HG03378 (cell line): ENCODE measurements around the gene ROBO3.

ENCODE experiments used
- ATAC-seq: cut with Tn5 transposase; IDR thresholded peaks from one replicate; pipeline ENCODE4 v1.9.1; 2021; ENCODE audit warnings: mild to moderate bottlenecking, moderate library complexity; ENCODE audit not compliant: unreplicated experiment

ROBO3 gene, protein sequence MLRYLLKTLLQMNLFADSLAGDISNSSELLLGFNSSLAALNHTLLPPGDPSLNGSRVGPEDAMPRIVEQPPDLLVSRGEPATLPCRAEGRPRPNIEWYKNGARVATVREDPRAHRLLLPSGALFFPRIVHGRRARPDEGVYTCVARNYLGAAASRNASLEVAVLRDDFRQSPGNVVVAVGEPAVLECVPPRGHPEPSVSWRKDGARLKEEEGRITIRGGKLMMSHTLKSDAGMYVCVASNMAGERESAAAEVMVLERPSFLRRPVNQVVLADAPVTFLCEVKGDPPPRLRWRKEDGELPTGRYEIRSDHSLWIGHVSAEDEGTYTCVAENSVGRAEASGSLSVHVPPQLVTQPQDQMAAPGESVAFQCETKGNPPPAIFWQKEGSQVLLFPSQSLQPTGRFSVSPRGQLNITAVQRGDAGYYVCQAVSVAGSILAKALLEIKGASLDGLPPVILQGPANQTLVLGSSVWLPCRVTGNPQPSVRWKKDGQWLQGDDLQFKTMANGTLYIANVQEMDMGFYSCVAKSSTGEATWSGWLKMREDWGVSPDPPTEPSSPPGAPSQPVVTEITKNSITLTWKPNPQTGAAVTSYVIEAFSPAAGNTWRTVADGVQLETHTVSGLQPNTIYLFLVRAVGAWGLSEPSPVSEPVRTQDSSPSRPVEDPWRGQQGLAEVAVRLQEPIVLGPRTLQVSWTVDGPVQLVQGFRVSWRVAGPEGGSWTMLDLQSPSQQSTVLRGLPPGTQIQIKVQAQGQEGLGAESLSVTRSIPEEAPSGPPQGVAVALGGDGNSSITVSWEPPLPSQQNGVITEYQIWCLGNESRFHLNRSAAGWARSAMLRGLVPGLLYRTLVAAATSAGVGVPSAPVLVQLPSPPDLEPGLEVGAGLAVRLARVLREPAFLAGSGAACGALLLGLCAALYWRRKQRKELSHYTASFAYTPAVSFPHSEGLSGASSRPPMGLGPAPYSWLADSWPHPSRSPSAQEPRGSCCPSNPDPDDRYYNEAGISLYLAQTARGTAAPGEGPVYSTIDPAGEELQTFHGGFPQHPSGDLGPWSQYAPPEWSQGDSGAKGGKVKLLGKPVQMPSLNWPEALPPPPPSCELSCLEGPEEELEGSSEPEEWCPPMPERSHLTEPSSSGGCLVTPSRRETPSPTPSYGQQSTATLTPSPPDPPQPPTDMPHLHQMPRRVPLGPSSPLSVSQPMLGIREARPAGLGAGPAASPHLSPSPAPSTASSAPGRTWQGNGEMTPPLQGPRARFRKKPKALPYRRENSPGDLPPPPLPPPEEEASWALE (N-terminal part only)

DNA sequence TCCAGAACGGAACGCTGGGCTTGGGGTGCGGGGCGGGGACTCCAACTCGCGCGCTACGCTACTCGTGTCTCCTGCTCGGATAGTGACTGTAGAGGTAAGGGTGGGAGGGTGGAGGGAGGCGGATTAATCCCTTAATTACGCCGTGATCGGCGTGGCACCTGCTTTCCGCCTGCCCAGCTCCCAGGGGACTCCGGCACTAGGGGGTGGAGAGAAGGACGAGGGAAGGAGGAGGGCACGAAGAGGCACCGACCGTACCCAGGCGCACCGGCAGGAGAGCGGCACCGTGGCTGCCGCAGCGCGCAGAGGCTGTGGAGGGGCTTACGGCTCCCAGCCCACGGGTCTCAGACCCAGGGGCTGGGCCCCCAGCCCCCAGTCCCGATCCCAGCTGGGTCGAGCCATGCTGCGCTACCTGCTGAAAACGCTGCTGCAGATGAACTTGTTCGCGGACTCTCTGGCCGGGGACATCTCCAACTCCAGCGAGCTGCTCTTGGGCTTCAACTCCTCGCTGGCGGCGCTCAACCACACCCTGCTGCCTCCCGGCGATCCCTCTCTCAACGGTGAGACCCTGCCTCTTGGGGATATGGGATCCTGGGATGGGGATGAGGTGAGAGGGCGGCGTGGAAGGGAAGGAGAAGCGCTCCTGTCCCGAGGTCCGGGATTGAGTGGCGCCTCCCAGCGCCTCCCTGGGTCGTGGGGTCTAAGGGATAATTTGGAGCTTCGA, at the start of gene ROBO3:
Gene ROBO3, plus strand, starts transcription at position 252 of the 721 bp plus-strand sequence. Its CDS starts 146 bp downstream, at position 398.
- no peak for ATAC-seq

DNA sequence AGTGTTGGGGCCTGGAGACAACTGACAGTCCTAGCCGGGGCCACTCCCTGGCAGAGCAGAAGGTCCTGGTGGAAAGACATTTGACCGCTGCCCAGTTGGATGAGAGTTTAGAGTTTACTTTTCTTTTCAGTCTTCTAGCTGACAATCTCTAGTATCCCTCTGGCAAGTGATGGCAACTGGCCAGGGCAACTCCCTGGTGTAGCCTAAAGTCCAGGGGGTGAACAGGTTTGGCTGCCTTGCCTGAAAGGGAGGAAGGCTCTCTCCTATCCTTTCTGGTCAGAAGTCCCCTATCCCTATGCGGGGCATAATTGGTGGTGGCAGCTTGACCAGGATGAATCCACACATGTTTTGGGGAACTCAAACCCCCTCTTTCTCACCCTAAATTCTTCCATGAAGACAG, 48.2 kb upstream of the ROBO3 start:
- ATAC-seq, result no peak

DNA sequence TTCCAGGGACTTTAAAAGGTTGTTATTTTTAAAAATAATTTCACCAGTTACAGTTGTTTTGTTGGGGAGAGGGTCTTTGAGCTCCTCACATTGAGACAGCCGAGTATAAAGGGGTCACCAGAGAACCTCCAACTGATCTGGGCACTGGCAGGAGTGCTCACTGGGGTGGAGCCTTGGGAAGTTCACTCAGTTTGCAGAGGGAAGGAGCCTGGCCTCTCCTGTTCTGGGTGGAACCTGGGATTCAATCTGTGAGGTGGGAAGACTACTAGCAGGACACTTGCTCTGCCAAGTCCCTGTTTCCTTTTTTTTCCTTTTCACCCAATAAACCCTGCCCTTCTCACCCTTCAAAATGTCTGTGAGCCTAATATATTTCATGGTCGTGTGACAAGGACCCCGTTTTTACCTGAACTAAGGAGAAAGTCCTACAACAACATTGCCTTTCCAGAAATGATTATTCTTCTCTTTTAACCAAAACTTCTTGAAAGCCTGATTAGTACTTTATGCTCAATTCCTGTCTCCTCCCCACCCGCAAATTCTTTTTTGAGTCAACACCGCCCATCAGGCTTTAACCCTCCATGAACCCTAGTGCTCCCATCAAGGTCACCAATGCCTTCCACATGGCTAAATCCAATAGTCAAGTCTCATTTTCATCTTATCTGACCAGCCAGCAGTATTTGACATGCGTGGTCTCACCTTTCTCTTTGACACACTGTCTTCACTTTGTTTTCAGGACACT, 43.1 kb upstream of the ROBO3 start:
- no peak for ATAC-seq

DNA sequence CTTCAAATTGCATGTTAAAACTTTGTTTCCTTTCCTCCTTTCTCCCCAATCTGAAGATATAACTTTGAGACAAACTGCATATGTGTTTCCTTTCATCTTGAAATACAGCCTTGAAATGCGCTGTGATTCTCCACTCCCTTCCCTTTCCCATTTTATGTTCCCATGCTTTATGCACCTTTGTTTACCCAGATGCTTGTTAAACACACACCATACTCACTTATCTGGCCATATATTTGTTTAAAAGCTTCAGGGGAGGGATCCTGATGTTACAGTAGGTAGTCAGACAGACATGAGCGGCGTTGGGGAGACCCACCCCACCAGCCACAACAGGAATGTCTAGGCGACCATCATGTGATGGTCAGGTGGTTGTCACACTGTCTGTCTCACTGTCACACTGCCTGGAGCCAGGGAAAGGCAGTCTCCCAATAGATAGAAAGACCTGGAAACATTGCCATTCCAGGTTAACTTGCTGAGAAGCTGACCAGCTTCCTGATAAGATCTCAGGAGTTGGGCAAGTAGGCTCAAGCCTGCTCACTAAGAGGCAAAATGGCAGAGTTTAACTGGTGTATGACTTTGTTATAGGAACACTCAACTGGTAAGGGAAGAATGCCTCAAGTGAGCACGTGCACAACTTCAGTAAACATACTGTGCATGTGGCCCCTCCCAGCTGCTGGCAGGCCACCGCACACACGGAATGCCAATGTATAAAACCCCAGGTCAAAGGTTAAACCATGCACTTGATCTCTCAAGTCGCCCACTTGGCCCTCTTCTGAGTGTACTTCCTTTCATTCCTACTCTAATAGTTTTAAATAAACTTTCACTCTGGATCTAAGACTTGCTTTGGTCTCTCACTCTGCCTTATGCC, 41.5 kb upstream of the ROBO3 start:
- no peak for ATAC-seq

DNA sequence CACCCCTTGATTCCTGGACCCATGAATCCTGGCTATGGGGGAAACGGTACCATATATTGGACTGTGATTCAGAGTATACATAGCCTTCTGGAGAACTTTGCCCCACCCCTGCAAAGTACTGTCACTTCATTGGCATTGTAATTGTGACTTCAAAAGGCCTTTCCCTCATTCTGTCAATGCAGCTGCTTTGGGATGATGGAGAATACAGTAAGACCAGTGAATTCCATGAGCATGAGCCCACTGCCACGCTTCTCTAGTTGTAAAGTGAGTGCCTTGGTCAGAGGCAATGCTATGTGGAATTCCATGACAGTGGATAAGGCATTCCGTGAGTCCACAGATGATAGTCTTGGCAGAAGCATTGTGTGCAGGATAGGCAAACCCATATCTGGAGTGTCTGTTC, 39.4 kb upstream of the ROBO3 start:
- ATAC-seq, result no peak

DNA sequence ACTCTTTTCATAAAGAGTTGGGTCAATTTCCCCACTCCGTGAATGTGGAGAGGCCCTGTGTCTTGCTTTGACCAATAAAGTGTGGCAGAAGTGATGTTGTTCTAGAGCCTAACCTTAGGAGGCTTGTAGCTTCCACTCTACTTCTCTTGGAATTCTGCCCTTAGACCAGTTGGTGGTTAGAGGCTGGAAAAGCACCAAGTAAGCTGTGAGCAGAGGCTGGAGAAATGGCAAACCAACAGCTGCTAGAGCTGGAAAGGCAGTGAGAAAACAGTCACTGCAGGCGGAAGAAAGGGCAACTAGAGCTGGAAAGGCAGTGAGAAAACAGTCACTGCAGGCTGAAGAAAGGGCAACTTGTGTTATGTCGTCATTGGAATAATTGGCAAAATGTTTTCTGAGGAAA, 35.2 kb upstream of the ROBO3 start:
- ATAC-seq, result no peak

DNA sequence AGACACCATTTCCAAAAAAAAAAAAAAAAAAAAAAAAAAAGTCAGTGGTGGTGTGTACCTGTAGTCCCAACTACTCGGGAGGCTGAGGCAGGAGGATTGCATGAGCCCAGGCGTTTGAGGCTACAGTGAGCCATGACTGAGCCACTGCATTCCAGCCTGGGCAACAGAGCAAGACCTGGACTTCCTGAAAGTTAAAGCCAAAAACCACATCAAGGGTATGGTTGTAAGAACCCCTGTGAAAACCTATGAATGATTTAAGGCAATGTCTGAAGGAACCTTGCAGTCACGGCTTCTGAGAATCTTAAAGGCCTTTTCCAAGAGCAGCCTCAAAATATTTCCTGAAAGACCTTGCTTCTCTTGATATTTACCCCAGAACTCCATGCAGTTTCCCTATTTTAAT, 34.5 kb upstream of the ROBO3 start:
- no peak for ATAC-seq

DNA sequence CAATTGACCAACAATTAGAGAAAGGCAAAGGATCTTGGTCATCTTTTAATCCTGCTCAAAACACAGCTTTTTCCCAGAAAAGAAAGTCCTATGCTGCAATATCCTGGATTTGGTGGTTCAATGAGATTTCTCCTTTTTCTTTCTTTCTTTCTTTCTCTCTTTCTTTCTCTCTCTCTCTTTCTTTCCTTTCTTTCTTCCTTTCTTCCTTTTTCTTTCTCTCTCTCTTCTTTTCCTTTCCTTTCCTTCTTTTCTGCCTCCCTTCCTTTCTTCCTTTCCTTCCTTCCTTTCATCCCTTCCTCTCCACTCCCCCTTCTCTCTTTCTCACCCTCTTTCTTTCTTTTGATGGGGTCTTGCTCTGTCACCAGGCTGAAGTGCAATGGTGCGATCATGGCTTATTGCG, 33.3 kb upstream of the ROBO3 start:
- ATAC-seq, result no peak

DNA sequence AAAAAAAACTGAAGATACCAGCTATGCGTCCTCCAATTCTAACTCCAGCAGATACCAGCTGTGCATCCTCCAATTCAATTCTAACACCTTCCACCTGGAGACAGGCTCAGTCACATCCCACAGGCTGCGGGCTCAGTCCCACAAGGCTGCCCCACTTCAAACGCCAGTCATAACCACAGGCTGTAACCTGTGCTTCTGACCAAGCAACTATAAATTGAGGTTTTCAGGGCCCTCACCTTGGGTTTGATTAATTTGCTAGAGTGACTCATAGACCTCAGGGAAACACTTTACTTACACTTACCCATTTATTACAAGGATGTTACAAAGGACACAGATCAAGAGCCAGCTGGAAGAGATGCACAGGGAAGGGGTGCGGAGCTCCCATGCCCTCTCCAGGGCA, 32.7 kb upstream of the ROBO3 start:
- ATAC-seq, result no peak

DNA sequence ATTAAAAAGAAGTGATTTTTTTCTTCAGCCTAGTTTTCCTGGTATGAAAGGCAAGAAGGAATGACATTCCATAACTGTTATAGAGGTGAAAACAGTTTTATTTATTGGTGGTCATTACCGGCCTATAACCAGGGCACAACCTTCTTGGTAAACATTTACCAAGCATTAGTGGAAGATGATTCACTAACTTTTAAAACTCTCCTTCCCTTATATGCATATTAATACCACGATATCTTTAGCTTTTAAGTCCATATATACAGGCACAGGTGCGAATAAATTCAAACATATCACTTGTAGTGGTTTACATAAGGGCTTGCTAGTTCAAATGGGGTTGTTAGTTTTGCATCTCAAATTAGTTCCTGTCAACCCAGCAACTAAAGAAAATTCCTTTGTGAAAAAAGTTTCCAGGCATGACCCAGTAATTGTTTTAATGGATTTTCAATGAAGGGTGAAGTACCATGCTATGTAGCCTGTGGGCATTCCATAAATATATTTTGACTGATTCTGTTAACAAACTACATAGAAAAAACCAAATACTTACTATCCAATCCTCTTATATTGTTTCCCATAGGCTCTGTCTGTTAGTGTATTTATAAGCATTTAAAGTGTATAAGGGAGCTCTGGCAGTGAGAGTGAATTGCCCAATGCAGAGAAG, 30.6 kb upstream of the ROBO3 start:
- ATAC-seq, result no peak

DNA sequence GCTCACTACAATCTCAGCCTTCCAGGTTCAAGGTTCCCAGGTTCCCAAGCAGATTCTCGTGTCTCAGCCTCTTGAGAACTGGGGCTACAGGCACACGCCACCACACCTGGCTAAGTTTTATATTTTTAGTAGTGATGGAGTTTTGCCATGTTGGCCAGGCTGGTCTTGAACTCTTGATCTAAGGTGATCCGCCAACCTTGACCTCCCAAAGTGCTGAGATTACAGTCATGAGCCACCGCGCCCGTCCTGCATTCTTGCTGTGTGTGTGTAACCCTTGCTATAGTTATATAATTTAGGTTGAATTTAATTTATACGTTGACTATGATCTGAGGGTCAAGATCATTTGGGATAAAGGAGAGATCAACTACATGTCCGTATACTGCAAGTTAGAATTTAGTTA, 29.3 kb upstream of the ROBO3 start:
- ATAC-seq, result no peak

DNA sequence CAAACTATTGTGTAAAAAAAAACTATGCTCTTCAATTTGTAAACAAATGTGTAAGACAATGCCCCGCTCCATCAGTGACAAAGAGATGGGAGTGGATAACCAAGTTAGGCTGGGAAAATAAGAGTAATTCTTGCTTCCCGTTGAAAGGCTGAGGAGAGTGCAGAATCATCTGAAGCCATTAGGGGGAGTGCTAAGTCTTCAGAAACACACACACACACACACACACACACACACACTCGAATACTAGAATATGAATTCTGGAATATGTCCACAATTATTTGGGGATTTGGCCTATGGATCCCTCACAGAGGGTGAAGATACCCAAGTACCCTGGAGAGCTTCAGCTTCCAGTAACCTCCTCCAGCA, 27.8 kb upstream of the ROBO3 start:
- peak; percentile 31 for ATAC-seq

DNA sequence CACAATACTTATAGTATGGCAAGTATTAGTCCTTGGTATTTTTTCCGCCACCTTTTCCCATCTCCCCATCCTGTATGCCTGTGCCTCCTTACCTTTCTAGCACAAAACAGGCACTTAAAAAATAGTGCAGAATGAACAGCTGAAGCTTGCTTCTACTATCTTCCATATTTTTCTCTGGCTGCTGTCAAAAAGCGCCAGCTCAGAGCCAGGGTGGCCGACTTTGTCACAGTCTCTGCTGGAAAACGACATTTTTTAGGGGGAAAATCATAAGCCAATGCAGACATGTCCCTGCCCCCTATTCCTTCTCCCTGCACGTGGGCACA, 26.5 kb upstream of the ROBO3 start:
- no peak for ATAC-seq

DNA sequence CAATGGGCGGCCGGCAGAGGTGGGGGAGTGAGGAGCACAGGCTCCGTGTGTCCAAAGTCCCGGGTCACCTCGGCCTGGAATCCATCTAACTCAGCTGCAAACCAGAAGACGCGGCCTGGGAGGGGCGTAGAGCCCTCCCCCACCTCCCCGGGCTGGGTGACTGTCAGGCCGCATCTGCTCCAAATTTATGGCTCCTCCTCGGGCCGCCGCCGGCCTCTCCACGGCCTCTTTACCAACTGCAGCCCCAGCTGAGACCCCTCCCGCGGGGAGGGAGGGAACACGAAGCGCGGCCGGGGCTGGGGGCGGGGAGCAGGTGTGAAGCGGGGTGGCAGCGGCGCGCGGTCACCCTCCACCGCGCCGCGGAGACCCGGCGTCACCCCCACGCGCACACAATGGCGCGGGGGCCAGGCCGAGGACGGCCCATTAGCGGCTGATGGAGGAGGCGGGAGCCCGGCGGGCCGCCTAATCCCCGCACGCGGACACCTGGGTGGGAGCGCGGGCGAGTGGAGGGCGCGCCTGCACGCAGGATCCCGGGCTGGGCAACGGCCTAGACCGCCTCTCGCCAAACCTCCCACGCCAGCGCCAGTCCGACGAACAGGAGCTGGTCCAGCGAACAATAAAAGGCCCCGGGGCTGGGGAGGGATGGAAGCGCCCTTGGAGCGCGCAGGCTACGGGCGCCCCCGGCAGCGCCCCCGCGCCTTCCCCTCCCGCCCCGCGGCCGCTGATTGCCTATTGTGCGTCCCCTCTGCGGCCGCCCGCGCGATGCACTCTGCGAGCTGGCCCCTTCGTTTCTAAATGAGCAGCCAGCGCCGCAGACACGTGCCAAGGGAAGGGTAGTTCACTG, 25.9 kb upstream of the ROBO3 start:
- no peak for ATAC-seq

DNA sequence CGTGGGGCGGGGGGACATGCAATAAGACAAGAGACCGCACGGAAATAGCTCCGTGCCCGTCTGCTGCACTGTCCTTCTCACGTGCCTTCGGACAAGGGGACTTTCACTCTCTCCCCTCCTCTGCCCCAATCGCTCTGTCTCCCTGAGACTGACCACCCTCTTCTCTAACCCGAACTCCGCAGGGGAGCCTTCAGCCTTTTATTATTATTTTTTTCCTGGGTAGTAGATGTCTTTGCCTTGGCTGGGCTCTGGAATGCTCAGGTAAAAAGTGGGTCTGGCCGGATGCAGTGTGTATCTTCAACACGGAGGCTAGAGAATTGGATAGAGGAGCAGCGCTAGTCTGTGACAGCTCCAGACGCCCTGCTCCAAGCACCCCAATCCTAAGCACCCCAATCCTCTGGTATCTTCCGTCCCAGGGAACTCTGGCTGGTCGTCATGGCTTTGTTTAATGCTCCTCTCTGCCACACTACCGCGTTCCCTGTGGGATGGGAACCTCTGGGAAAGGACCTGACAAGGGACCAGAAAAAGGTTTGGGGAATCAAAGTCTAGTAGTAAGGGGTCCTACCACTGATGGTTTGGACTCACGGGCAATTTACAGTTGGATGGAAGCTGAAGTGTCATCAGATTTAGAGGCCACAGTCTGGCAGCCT, 25.1 kb upstream of the ROBO3 start:
- ATAC-seq, result no peak

DNA sequence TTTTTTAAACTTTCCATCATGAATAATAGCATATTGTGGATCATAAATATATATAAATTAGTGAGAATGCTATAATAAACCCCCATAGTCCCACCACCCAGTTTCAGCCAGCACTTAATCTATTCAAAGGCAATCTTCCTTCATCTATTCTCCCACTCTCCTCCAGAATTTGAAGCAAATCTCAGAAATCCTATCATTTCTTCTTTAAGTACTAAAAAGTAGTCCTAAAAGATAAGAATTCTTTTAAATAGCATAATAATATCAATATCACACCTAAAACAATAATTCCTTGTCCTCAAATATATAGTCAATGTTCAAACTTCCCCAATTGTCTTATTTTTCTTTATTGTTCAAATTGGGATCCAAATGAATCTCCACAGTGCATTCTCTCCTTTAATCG, 24.6 kb upstream of the ROBO3 start:
- ATAC-seq, result no peak

DNA sequence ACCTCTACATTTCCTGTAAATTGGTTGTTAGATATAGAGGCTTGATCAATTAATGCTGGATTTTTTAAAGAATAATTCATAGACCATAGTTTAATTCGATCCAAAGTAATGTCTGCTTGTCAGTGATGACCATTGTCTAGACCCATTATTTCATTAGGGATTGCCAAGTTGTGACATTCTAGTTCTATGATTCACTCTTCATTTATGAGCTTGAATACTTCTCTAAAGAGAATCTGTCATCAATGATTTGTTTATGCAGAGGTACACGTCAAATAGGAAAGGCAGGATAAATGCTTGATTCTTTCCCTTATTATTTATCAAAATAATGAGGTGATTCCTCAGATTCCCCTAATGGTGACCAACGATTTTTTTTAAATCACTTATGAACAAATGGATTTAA, 24.0 kb upstream of the ROBO3 start:
- ATAC-seq, result no peak
